Activated CD8-positive, alpha-beta T cell treated with anti-CD3 and anti-CD28 coated beads for 36 hours (primary cell): Measurements from ENCODE around the gene CCSAP. TPM values are rescaled to one million over a fixed set of nuclear protein-coding genes. Genes with fewer than 3 reads are reported as not detected.

Experiments used
- ATAC-seq: fragments of 200-7000 bp; cut with Tn5 transposase; one replicate; pipeline ENCODE4 v1.10.0; 2021; ENCODE audit warnings: mild to moderate bottlenecking, moderate library complexity
- CTCF ChIA-PET: fragments of 350-600 bp; sonication (Branson Sonifier 250); formaldehyde crosslinking; loops from one replicate; lab custom pipeline; 2021; ENCODE audit warnings: antibody characterized with exemption; lab: Charles Lee
- POLR2A ChIA-PET: fragments of 350-600 bp; sonication (Branson Sonifier 250); formaldehyde crosslinking; loops from one replicate; lab custom pipeline; 2021; ENCODE audit warnings: antibody characterized with exemption; lab: Charles Lee
- DNase-seq: peaks from one replicate; pipeline ENCODE4 v3.0.0-alpha.2; 2020
- H3K27ac Mint-ChIP-seq: one replicate; pipeline ENCODE4 v1.8.0; 2021; ENCODE audit warnings: mild to moderate bottlenecking, mixed read lengths
- H3K27me3 Mint-ChIP-seq: one replicate; pipeline ENCODE4 v1.8.0; 2021; ENCODE audit warnings: mixed read lengths
- H3K36me3 Mint-ChIP-seq: one replicate; pipeline ENCODE4 v1.8.0; 2021; ENCODE audit warnings: low read depth, mixed read lengths
- H3K4me1 Mint-ChIP-seq: one replicate; pipeline ENCODE4 v1.8.0; 2021; ENCODE audit warnings: low read depth, mixed read lengths
- H3K4me3 Mint-ChIP-seq: one replicate; pipeline ENCODE4 v1.8.0; 2021; ENCODE audit warnings: mild to moderate bottlenecking, moderate library complexity, mixed read lengths
- H3K9me3 Mint-ChIP-seq: one replicate; pipeline ENCODE4 v1.8.0; 2021; ENCODE audit warnings: mixed read lengths
- CTCF ChIP-seq: fragments of 200-600 bp; IDR thresholded peaks from one replicate; pipeline ENCODE4 v1.8.0; 2022; ENCODE audit warnings: antibody characterized with exemption, mild to moderate bottlenecking
- intact Hi-C: fragments of 100-400 bp; cut with micrococcal nuclease; formaldehyde crosslinking; loops from one replicate; pipeline ENCODE4 v1.10.0; 2022
- total RNA-seq, 2 experiments: library from RNA; stranded (reverse); gene quantifications; one replicate each; pipeline ENCODE4 v1.2.3, GENCODE V29; 2021

Gene CCSAP
- total RNA-seq, 2 experiments from 2014 or later = 9.9 to 10.8 TPM

GRCh38 chr1:229302740-229303139, 40.1 kb downstream of the CCSAP start:
- Mint-ChIP-seq H3K27ac (no peak overlapping the region), H3K4me1 (peaks cover 7% of the 10 kb centered on the region), H3K27me3 (no peaks in the 10 kb centered on the region), H3K4me3 (no peak overlapping the region), H3K36me3 (peaks cover 13% of the 10 kb centered on the region), H3K9me3 (no peaks in the 10 kb centered on the region)
- no peak for TF ChIP-seq CTCF
- DNase-seq = no peak
- ChIA-PET CTCF (no interaction called here), POLR2A (no interaction called here)
- intact Hi-C loops = no loop called here
- no peak for ATAC-seq

- H3K4me3 Mint-ChIP-seq = no peak overlapping the region
- no peaks in the 10 kb centered on the region for H3K9me3 Mint-ChIP-seq
- ChIA-PET CTCF (interaction anchor here (1.0 kb wide), 1 partner anchor 42 kb away, joined by 3 read pairs; no protein-coding TSS in a partner anchor), POLR2A (no interaction called here)
- H3K4me1 Mint-ChIP-seq = peaks cover 3% of the 10 kb centered on the region
- ATAC-seq (no peak), DNase-seq (no peak)
- H3K27me3 Mint-ChIP-seq = no peaks in the 10 kb centered on the region
- no peak for TF ChIP-seq CTCF
- H3K36me3 Mint-ChIP-seq = peaks cover 12% of the 10 kb centered on the region
- no peak overlapping the region for H3K27ac Mint-ChIP-seq
- intact Hi-C loops = no loop called here
Observed at GRCh38 chr1:229300099-229300757, 42.6 kb downstream of the CCSAP start.

GRCh38 chr1:229298887-229299503, 43.9 kb downstream of the CCSAP start:
- Mint-ChIP-seq H3K9me3 (no peaks in the 10 kb centered on the region), H3K27me3 (no peaks in the 10 kb centered on the region), H3K4me1 (peaks cover 3% of the 10 kb centered on the region), H3K4me3 (no peak overlapping the region), H3K27ac (no peak overlapping the region), H3K36me3 (peaks cover 12% of the 10 kb centered on the region)
- no peak for TF ChIP-seq CTCF
- no peak for DNase-seq
- ChIA-PET CTCF (interaction anchor here (0.9 to 1.3 kb wide), 2 partner anchors 154 to 183 kb away, joined by 3 read pairs; no protein-coding TSS in a partner anchor), POLR2A (interaction anchor here (0.7 kb wide), 1 partner anchor 183 kb away, joined by 3 read pairs; no protein-coding TSS in a partner anchor)
- intact Hi-C loops = no loop called here
- ATAC-seq = no peak

- H3K27ac Mint-ChIP-seq = no peak overlapping the region
- peaks cover 12% of the 10 kb centered on the region for H3K36me3 Mint-ChIP-seq
Observed at GRCh38 chr1:229298420-229298819, 44.4 kb downstream of the CCSAP start.

More at GRCh38 chr1:229298420-229298819, 44.4 kb downstream of the CCSAP start:
- no peak for ATAC-seq
- POLR2A ChIA-PET = interaction anchor here (0.7 kb wide), 2 partner anchors 183 to 328 kb away, joined by 3 read pairs; no protein-coding TSS in a partner anchor
- DNase-seq = no peak
- CTCF ChIA-PET = interaction anchor here (0.9 to 1.3 kb wide), 2 partner anchors 154 to 184 kb away, joined by 3 read pairs; no protein-coding TSS in a partner anchor
- Mint-ChIP-seq H3K4me1 (peaks cover under 1% of the 10 kb centered on the region), H3K4me3 (no peak overlapping the region), H3K27me3 (no peaks in the 10 kb centered on the region), H3K9me3 (no peaks in the 10 kb centered on the region)
- TF ChIP-seq CTCF = no peak
- intact Hi-C loops = no loop called here
